ENCODE measurements around the gene PHF20. TPM values are rescaled to one million over a fixed set of nuclear protein-coding genes. Genes with fewer than 3 reads are reported as not detected.

Gene PHF20
- total and polyA plus RNA-seq, 3 donors from 2014 or later = 59.8 to 108 (median 76.1) TPM

- Histone ChIP-seq H3K4me1 (no peaks in the 10 kb centered on the region), H3K27me3 (no peaks in the 10 kb centered on the region), H3K36me3 (ENCODE audit: low read depth, missing control alignments) (no peaks in the 10 kb centered on the region), H3K4me3 (no peak overlapping the region), H3K9me3 (no peaks in the 10 kb centered on the region), H3K27ac (no peak overlapping the region)
- intact Hi-C loops (cut with DNase I; ENCODE audit: low total_unique reads) = no loop called here
- WGBS, 2 donors = 92 to 96% methylated on average over 5 of the region's 5 CpGs
- TF ChIP-seq POLR2A (IDR thresholded peaks at IDR 0.05) (no peak), CTCF (IDR thresholded peaks at IDR 0.05) (no peak)
- no peak for DNase-seq
These were observed 19.3 kb downstream of the PHF20 start for GRCh38 chr20:35791097-35791496.

- no peaks in the 10 kb centered on the region for H3K4me1 ChIP-seq
- no peaks in the 10 kb centered on the region for H3K36me3 ChIP-seq (ENCODE audit: low read depth, missing control alignments)
- H3K27me3 ChIP-seq = no peaks in the 10 kb centered on the region
- intact Hi-C loops (cut with DNase I; ENCODE audit: low total_unique reads) = no loop called here
- 87 to 88% methylated on average over 3 of the region's 3 CpGs for WGBS, 2 donors
- no peak for DNase-seq
- no peak overlapping the region for H3K4me3 ChIP-seq
- H3K9me3 ChIP-seq = no peaks in the 10 kb centered on the region
- no peak for TF ChIP-seq CTCF (IDR thresholded peaks at IDR 0.05)
- no peak for TF ChIP-seq POLR2A (IDR thresholded peaks at IDR 0.05)
- no peak overlapping the region for H3K27ac ChIP-seq
These were observed 20.0 kb downstream of the PHF20 start for GRCh38 chr20:35791821-35792220.

- Histone ChIP-seq H3K9me3 (no peaks in the 10 kb centered on the region), H3K27me3 (no peaks in the 10 kb centered on the region), H3K27ac (no peak overlapping the region), H3K4me3 (no peak overlapping the region), H3K4me1 (no peaks in the 10 kb centered on the region), H3K36me3 (ENCODE audit: low read depth, missing control alignments) (no peaks in the 10 kb centered on the region)
- DNase-seq = no peak
- intact Hi-C loops (cut with DNase I; ENCODE audit: low total_unique reads) = no loop called here
- WGBS, 2 donors = 93 to 95% methylated on average over 4 of the region's 4 CpGs
- TF ChIP-seq CTCF (IDR thresholded peaks at IDR 0.05) (no peak), POLR2A (IDR thresholded peaks at IDR 0.05) (no peak)
These were observed 20.9 kb downstream of the PHF20 start for GRCh38 chr20:35792740-35793139.

- DNase-seq = no peak
- H3K4me1 ChIP-seq = no peaks in the 10 kb centered on the region
- WGBS, 2 donors = 26 to 33% methylated on average over 2 of the region's 2 CpGs
- H3K36me3 ChIP-seq (ENCODE audit: low read depth, missing control alignments) = no peaks in the 10 kb centered on the region
- H3K27ac ChIP-seq = no peak overlapping the region
- intact Hi-C loops (cut with DNase I; ENCODE audit: low total_unique reads) = no loop called here
- no peaks in the 10 kb centered on the region for H3K9me3 ChIP-seq
- H3K4me3 ChIP-seq = no peak overlapping the region
- H3K27me3 ChIP-seq = no peaks in the 10 kb centered on the region
- TF ChIP-seq POLR2A (IDR thresholded peaks at IDR 0.05) (no peak), CTCF (IDR thresholded peaks at IDR 0.05) (no peak)
These were observed 24.8 kb downstream of the PHF20 start for GRCh38 chr20:35796571-35796970.

- TF ChIP-seq CTCF (IDR thresholded peaks at IDR 0.05) (no peak), POLR2A (IDR thresholded peaks at IDR 0.05) (no peak)
- Histone ChIP-seq H3K9me3 (no peaks in the 10 kb centered on the region), H3K4me3 (no peak overlapping the region), H3K36me3 (ENCODE audit: low read depth, missing control alignments) (no peaks in the 10 kb centered on the region), H3K4me1 (no peaks in the 10 kb centered on the region), H3K27ac (no peak overlapping the region), H3K27me3 (no peaks in the 10 kb centered on the region)
- intact Hi-C loops (cut with DNase I; ENCODE audit: low total_unique reads) = no loop called here
- no peak for DNase-seq
- 72 to 81% methylated on average over 1 of the region's 1 CpG for WGBS, 2 donors
These were observed 30.1 kb downstream of the PHF20 start for GRCh38 chr20:35801865-35802264.
